ENCODE results near the gene AMPH.

GRCh38 chr7:38452681-38453108, 178.5 kb downstream of the AMPH start:
- TF ChIP-seq TAF1 (IDR thresholded peaks at IDR 0.05; ENCODE audit: low read depth, low read length) (no peak), POLR2AphosphoS5 (IDR thresholded peaks at IDR 0.05; ENCODE audit: low read depth, low read length) (no peak)

Measured in GM12891 (cell line).